HL-60 (cell line): ENCODE data around the gene PITX1.

Experiments used
- POLR2AphosphoS5 ChIP-seq: IDR thresholded peaks from 2 replicates; pipeline ENCODE4 v1.6.1; 2012; ENCODE audit warnings: low read depth
- TF ChIP-seq, protein P1 (sequence below): IDR thresholded peaks from one replicate; pipeline ENCODE4 v1.5.1; 2011; ENCODE audit warnings: low read length, control low read depth, inconsistent platforms; ENCODE audit not compliant: insufficient read depth
- TF ChIP-seq, protein P2 (sequence below): IDR thresholded peaks from 2 replicates; pipeline ENCODE4 v1.6.1; 2012; ENCODE audit warnings: low read depth; ENCODE audit not compliant: insufficient replicate concordance

GRCh38 chr5:135008556-135008955, 25.5 kb downstream of the PITX1 start:
- TF ChIP-seq, protein P1, sequence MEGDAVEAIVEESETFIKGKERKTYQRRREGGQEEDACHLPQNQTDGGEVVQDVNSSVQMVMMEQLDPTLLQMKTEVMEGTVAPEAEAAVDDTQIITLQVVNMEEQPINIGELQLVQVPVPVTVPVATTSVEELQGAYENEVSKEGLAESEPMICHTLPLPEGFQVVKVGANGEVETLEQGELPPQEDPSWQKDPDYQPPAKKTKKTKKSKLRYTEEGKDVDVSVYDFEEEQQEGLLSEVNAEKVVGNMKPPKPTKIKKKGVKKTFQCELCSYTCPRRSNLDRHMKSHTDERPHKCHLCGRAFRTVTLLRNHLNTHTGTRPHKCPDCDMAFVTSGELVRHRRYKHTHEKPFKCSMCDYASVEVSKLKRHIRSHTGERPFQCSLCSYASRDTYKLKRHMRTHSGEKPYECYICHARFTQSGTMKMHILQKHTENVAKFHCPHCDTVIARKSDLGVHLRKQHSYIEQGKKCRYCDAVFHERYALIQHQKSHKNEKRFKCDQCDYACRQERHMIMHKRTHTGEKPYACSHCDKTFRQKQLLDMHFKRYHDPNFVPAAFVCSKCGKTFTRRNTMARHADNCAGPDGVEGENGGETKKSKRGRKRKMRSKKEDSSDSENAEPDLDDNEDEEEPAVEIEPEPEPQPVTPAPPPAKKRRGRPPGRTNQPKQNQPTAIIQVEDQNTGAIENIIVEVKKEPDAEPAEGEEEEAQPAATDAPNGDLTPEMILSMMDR = no peak
- TF ChIP-seq POLR2AphosphoS5 = no peak
- TF ChIP-seq, protein P2, sequence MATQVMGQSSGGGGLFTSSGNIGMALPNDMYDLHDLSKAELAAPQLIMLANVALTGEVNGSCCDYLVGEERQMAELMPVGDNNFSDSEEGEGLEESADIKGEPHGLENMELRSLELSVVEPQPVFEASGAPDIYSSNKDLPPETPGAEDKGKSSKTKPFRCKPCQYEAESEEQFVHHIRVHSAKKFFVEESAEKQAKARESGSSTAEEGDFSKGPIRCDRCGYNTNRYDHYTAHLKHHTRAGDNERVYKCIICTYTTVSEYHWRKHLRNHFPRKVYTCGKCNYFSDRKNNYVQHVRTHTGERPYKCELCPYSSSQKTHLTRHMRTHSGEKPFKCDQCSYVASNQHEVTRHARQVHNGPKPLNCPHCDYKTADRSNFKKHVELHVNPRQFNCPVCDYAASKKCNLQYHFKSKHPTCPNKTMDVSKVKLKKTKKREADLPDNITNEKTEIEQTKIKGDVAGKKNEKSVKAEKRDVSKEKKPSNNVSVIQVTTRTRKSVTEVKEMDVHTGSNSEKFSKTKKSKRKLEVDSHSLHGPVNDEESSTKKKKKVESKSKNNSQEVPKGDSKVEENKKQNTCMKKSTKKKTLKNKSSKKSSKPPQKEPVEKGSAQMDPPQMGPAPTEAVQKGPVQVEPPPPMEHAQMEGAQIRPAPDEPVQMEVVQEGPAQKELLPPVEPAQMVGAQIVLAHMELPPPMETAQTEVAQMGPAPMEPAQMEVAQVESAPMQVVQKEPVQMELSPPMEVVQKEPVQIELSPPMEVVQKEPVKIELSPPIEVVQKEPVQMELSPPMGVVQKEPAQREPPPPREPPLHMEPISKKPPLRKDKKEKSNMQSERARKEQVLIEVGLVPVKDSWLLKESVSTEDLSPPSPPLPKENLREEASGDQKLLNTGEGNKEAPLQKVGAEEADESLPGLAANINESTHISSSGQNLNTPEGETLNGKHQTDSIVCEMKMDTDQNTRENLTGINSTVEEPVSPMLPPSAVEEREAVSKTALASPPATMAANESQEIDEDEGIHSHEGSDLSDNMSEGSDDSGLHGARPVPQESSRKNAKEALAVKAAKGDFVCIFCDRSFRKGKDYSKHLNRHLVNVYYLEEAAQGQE = no peak
